Fibroblast of the aortic adventitia (primary cell): ENCODE measurements around the gene UBXN10. TPM values are rescaled to one million over a fixed set of nuclear protein-coding genes. Genes with fewer than 3 reads are reported as not detected.

Source experiments
- DNase-seq: peaks from one replicate; pipeline ENCODE4 v3.0.0-alpha.2; 2010; ENCODE audit warnings: low read depth
- H3K4me3 ChIP-seq: 2 replicates; pipeline ENCODE4 v1.5.1; 2011; ENCODE audit warnings: low read depth, mild to moderate bottlenecking, control low read depth, low read length, moderate library complexity
- total RNA-seq: library from RNA; depleted of rRNA; stranded (reverse); fragments of >200 nt; gene quantifications from 2 replicates; pipeline ENCODE4 v1.2.3, GENCODE V29; 2012; ENCODE audit warnings: low replicate concordance
- TF ChIP-seq, protein P1 (sequence below): IDR thresholded peaks from 2 replicates; pipeline ENCODE4 v1.5.1; 2011; ENCODE audit warnings: mild to moderate bottlenecking, low read length, control low read depth, inconsistent platforms; ENCODE audit not compliant: insufficient read depth

UBXN10 gene
- total RNA-seq, 1 donor: not detected

DNA sequence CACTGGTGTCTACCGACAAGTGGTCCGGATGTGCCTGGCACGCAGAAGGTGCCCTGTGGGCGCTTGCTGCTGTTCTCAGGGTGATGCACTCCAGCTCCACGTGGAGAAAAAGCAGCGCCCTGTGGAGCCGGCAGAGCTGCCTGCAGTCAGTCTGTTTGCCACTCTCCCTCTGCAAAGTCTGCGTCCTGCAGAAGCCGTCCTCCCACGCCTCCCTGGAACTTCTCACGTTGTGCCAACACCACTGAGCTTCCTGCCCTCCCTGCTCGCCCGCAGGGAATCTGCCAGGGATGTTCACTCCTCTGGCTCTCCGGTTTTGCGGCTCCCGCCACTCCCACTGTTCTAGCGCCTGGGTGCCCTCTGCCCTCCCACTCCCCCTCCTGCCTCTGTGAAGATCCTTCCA is 19.8 kb upstream of the UBXN10 start:
- H3K4me3 ChIP-seq: no peak overlapping the region
- DNase-seq: no peak
- TF ChIP-seq, protein P1, sequence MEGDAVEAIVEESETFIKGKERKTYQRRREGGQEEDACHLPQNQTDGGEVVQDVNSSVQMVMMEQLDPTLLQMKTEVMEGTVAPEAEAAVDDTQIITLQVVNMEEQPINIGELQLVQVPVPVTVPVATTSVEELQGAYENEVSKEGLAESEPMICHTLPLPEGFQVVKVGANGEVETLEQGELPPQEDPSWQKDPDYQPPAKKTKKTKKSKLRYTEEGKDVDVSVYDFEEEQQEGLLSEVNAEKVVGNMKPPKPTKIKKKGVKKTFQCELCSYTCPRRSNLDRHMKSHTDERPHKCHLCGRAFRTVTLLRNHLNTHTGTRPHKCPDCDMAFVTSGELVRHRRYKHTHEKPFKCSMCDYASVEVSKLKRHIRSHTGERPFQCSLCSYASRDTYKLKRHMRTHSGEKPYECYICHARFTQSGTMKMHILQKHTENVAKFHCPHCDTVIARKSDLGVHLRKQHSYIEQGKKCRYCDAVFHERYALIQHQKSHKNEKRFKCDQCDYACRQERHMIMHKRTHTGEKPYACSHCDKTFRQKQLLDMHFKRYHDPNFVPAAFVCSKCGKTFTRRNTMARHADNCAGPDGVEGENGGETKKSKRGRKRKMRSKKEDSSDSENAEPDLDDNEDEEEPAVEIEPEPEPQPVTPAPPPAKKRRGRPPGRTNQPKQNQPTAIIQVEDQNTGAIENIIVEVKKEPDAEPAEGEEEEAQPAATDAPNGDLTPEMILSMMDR: no peak

DNA sequence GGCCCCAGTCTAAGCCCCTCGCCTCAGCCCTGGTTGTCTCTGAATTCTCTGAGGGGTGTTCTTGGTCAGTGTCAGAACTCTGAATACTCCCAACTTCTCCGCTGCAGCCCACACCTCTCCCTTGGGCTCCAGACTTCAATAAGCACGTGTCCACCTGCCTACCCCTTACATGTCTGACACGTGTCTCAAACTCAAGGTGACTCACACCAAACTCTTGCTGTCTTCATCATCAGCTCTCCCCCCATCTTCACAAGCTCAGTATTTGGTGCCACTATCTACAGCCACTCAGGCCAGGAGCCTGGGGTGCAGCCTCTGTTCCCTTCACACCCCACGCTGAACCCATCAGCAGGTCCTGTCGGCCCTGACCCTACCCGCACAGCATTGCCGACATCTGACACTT is 18.8 kb upstream of the UBXN10 start:
- H3K4me3 ChIP-seq: no peak overlapping the region
- no peak for DNase-seq
- TF ChIP-seq, protein P1: no peak

DNA sequence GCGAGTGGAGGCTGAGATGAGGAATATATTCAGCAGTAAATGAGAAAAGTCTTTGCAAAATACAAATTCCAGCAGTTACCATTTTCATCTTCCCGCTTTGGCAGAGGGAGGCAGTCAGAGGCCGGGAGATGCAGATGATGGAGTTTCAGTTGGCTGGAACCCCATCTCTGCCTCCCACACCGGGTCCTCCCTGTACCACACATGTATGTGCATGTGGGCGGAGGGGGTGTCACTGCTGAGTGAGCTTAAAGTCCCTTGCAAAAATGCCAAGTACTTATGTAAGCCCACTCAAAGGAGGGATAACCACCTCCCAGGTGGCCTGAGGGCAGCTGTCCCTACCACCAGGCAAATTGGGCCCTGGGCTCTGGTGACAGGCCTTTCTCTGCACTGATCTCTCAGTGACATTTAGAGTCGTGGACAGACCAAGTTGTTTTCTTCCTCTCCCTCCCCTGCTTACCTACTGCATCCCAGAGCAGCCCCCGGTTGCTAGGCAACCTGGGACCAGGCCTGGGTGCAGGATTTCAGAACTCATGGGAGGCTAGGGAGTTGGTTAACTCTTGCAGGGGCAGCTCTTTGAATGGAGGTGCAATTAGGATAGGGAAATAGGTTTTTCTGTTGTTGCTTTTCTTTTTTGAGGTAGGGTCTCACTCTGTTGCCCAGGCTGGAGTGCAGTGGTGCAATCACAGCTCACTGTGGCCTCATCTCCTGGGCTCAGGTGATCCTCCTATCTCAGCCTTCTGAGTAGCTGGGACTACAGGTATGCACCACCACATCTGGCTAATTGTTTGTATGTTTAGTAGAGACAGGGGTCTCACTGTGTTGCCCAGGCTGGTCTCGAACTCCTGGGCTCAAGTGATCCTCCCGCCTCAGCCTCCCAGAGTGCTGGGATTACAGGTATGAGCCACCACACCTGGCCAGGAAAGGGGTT is 17.1 kb upstream of the UBXN10 start:
- TF ChIP-seq, protein P1: no peak
- DNase-seq: no peak
- H3K4me3 ChIP-seq: no peak overlapping the region

DNA sequence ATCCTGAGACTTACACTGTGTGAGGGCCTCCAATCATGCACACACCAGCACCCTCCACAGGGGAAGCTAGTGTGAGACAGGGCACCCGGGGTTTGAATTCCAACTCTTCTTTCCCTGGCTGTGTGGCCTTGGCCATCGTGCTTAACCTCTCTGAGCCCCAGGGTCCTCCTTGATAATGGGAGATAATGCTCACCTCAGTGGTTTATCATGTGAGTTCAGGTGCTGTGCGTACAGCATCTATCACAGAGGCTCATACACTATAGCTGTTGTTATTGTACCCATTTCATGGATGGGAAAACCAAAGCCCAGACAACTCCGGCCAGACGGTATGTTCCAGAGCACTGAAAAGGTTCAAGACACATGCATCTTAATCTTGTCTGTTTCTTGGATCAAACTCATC is 16.0 kb upstream of the UBXN10 start:
- no peak for DNase-seq
- TF ChIP-seq, protein P1: no peak
- H3K4me3 ChIP-seq: no peak overlapping the region

DNA sequence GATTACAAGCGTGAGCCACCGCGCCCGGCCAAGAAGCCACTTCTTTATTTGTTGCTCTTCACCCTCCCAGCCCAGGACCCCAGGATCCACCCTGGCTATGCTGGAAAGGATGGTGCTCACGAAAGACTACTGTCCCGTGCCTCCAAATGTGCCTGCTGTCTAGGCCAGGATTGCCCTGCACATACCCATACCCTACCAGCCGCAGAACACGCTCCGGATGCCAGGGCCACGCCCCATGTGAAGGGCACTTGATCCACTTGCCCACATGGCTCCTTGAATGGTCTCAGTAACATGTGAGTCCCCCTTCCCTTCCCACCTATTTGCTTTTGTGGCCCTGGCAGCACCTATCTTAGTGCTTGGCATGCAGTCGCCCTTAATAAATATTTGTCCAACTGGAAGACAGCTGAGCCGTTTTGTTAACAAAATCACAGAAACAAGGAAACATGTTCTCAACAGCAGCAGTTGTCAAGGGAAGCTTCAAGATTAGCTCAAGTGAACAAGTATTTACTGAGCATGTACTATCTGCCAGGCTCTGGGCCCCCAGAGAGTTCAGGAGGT is 13.8 kb upstream of the UBXN10 start:
- TF ChIP-seq, protein P1: no peak
- DNase-seq: no peak
- H3K4me3 ChIP-seq: no peak overlapping the region

DNA sequence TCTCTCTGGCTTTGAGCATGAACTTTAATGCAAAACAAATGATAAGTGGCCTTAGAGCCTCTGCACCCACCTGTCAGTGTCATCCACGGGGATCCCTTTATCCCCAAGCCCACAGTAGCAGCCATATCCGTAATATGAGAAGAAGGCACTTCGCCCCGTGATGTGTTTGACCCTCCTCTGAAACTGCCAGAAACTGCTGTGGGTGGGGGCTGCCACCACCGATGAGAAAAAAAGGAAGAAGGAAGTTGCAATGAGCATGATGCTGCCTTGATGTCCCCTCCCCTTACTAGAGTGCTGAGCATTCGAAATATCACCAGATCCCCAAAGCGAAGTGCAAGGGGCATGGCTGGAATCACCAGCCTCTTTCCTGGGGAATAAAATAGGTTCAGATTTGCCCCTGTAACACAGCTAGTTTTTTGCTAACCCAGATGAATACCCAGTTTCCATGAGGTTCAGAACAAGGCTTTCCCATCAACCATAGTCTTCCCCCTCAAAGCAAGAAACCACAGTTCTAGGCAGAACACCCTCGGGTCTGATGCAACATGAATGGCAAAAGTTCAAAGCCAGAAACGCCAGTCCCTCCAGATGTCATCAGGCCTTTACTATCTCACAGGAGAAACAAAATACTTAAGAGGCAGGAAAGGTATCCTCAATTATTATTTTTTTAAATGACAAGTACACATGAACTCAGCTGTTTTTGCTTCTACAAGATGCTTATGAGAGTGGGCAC is 10.8 kb upstream of the UBXN10 start:
- no peak overlapping the region for H3K4me3 ChIP-seq
- DNase-seq: no peak
- TF ChIP-seq, protein P1: no peak
